HG02870 (cell line): Measurements from ENCODE around the gene FFAR1.
"Not testable (repeated sequence)": the region's sequence is repeated elsewhere in the genome, so short reads cannot be mapped to it uniquely, and the experiment has no call there.

Source experiments
- ATAC-seq: cut with Tn5 transposase; IDR thresholded peaks from one replicate; pipeline ENCODE4 v1.9.1; 2021; ENCODE audit warnings: mild to moderate bottlenecking, moderate library complexity; ENCODE audit not compliant: unreplicated experiment

The FFAR1 gene

GRCh38 chr19:35341006-35341405, 6.7 kb upstream of the FFAR1 start:
- ATAC-seq, result no peak

DNA sequence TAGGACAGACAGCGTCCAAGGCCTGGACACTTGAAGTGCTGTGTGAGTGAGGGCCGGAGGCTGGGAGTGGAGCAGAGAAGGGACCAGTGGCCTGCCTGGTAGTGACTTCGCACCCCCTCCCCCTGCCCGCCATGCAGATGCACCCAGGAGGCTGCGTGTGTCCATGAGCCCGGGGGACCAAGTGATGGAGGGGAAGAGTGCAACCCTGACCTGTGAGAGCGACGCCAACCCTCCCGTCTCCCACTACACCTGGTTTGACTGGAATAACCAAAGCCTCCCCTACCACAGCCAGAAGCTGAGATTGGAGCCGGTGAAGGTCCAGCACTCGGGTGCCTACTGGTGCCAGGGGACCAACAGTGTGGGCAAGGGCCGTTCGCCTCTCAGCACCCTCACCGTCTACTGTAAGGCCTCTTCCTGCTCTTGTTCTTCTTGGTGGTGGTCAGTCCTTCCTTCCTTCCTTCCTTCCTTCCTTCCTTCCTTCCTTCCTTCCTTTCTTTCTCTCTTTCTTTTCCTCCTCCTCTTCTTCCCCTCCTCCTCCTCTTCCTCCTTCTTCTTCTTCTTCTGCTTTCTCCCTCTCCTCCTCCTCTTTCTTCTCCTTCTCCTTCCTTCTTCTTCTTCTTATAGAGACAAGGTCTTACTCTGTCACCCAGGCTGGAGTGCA, 6.0 kb upstream of the FFAR1 start:
- ATAC-seq, result no peak

GRCh38 chr19:35342430-35342829, 5.3 kb upstream of the FFAR1 start:
- ATAC-seq, result no peak

GRCh38 chr19:35344511-35345031, 3.1 kb upstream of the FFAR1 start:
- ATAC-seq, result no peak

- ATAC-seq, result no peak
These were observed 2.0 kb upstream of the FFAR1 start for GRCh38 chr19:35345671-35346111.

GRCh38 chr19:35346193-35347052, 1.3 kb upstream of the FFAR1 start:
- ATAC-seq, result no peak

- ATAC-seq, result no peak
These were observed 212 bp downstream of the FFAR1 start for GRCh38 chr19:35347930-35348298.

GRCh38 chr19:35348911-35349611, 1.4 kb downstream of the FFAR1 start:
- no peak for ATAC-seq

DNA sequence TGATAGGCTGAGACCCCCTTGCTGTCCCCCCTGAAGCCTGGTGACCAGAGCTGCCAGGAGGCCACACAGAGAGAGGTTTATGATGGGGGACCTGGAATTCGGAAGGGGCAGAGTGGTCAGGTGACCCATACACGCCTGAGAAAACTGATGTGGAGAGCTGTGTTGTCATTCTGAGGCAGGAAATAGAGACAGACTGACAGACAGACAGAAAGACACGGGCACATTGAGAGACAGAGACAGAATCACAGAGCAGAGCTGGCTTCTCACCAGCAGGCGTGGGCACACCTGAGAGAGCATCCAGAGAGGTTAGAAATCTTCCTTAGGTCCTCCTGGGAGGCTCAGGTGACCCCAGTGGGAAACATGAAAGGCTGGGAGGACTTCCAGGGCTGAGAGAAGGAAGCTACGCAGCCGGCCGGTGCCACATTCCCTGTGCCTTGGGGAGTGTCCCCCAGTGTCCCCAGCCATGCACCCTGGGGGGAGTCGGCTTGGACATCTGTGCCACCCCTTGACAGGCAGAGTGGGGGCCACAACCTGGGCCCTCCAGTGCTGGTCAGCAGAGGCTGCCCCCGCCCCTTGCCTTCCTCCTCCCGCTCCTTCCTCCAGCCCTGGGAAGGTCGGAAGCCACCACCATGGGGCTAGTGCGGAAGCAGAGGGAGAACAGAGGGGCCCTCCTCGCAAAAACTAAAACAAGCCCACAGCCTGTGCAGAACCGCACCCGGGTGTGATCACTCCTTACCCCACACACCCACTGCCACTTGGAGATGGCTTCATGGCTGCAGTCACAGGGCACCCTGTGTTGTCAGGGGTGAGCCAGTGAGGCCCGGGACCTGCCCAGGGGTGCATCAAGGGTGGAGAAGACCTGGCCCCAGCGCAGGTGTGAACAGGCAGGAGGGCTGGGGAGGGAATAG, 2.2 kb downstream of the FFAR1 start:
- no peak for ATAC-seq

GRCh38 chr19:35350591-35350990, 2.9 kb downstream of the FFAR1 start:
- no peak for ATAC-seq

DNA sequence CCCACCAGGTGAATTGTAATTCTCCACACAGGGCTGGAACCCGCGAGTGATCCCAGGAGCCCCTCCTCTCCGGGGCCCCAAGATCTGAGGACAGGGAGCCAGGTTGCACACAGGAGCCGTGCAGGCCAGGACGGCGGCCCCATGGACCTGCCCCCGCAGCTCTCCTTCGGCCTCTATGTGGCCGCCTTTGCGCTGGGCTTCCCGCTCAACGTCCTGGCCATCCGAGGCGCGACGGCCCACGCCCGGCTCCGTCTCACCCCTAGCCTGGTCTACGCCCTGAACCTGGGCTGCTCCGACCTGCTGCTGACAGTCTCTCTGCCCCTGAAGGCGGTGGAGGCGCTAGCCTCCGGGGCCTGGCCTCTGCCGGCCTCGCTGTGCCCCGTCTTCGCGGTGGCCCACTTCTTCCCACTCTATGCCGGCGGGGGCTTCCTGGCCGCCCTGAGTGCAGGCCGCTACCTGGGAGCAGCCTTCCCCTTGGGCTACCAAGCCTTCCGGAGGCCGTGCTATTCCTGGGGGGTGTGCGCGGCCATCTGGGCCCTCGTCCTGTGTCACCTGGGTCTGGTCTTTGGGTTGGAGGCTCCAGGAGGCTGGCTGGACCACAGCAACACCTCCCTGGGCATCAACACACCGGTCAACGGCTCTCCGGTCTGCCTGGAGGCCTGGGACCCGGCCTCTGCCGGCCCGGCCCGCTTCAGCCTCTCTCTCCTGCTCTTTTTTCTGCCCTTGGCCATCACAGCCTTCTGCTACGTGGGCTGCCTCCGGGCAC, 3.9 kb downstream of the FFAR1 start:
- ATAC-seq, result no peak

GRCh38 chr19:35352177-35352447, 4.4 kb downstream of the FFAR1 start:
- ATAC-seq, result no peak

- ATAC-seq, result no peak
These were observed 5.0 kb downstream of the FFAR1 start for GRCh38 chr19:35352448-35353304.

DNA sequence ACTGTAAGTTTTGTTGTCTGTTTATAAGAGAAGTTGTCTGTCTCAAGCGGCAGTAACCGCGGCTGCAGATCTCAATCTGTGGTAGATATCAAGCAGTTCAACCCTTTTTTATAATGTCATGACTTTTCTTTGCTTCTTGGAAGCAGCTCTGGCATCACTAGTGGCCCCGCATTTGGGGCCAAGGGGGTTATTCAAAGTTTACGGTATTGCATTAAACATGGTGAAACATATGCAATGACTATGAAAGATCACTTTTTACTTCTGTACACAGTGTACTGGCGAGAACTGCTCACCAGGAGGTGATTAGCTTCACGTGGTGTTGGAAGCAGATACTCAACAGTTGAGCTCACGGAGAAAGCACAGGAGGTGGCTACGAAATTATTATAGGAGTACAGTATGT, 5.9 kb downstream of the FFAR1 start:
- no peak for ATAC-seq

GRCh38 chr19:35354898-35355297, 7.2 kb downstream of the FFAR1 start:
- no peak for ATAC-seq

DNA sequence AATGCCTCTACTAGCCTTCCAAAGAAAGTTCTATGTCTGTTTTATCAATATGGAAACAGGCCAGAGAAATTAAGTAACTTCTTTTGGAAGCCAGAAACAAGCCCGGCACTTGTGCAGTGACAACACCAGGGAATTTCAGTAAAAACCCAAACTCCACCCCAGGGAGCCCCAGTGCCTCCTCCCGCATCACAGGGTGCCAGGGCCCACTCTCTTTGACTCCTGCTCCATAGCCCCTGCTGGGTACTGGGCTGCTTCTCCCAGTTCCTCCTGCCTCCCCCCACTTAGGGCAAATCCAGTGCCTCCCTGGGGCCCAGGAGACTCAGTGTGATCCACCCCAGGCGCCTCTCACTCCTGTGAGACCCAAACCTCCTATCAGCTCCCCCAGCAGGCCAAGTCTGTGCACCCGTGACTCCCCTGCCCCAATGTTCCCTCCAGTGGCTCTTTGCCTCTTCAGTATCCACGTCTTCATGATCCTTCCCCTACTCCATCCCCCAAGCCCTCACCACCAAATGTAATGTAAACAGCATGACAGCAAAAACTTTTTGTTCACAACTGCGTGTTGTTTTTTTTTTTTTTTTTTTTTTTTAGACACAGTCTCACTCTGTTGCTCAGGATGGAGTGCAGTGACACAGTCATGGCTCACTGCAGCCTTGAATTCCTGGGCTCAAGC, 8.2 kb downstream of the FFAR1 start:
- no peak for ATAC-seq

DNA sequence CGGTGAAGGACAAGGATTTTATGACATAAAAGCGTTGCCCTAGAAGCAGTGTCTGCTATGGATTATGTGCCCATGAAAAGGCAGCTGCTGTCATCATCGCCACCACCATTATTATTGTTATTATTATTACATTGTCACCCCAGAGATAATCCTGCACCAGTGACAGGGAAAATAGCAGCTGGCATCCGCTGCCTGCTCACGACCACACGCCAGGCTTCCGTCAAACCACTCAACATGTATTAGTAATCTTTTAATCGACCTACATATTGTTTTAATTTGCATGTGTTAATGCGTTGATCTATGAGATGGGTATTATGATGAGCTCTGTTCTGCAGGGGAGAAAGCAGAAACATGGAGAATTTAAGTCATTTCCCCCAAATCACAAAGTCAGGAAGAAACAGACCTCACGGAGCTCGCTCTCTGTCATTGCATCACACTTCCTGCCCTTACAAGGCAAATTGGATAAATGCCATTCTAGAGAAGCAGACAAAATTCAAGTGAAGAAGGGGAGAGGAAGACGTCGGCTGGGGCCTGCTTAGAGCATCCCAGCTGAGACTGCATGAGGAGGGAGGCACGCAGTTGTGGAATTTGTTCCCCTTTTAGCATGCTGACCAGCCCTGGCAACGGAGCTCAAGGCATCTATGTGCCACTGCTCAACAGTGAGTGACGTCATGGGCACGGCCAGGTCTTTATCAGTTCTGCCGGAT, 10.3 kb downstream of the FFAR1 start, which contains the start of gene FFAR3:
TSS of gene FFAR3 (plus strand) at position 594 of the 707 bp plus-strand sequence. CDS start 431 bp downstream, outside the sequence.
- no peak for ATAC-seq

GRCh38 chr19:35358834-35359233, 11.1 kb downstream of the FFAR1 start:
- not testable (repeated sequence) for ATAC-seq
